T-helper 2 cell treated with Interferon-gamma antibody and Interleukin-4, amounts not matched to agents 5 μg/mL and 100 μg/mL, for 36 hours (primary cell): ENCODE measurements around the gene ACBD6.

Source experiments
- DNase-seq: peaks from one replicate; pipeline ENCODE4 v3.0.0; 2021; ENCODE audit warnings: low spot score
- H3K27ac Mint-ChIP-seq: one replicate; pipeline ENCODE4 v1.8.0; 2021; ENCODE audit warnings: mild to moderate bottlenecking, mixed read lengths
- H3K27me3 Mint-ChIP-seq: one replicate; pipeline ENCODE4 v1.8.0; 2021; ENCODE audit warnings: low read depth, mixed read lengths
- H3K36me3 Mint-ChIP-seq: one replicate; pipeline ENCODE4 v1.8.0; 2021; ENCODE audit warnings: low read depth, mixed read lengths
- H3K4me1 Mint-ChIP-seq: one replicate; pipeline ENCODE4 v1.8.0; 2021; ENCODE audit warnings: low read depth, mixed read lengths
- H3K4me3 Mint-ChIP-seq: one replicate; pipeline ENCODE4 v1.8.0; 2022; ENCODE audit warnings: mild to moderate bottlenecking, moderate library complexity, mixed read lengths
- H3K9me3 Mint-ChIP-seq: one replicate; pipeline ENCODE4 v1.8.0; 2021; ENCODE audit warnings: mixed read lengths

ACBD6 gene

DNA sequence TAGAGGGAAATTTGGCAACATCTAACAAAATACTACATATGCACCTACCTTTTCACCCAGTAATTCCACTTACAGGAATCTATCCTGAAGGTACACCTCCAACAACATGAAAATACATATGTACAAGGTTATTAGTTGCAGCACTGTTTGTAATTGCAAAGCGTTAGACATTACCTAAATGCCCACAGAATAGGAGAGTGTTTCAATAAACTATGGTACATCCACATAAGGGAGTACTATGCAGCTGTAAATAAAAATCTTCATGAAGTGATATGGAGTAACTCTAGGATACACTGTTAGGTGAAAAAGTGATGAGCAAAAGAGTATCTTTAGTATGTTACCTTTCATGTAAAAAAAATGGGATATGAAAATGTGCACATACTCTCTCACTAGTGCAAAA lies 126.1 kb downstream of the ACBD6 start:
- no peaks in the 10 kb centered on the region for H3K27me3 Mint-ChIP-seq
- H3K36me3 Mint-ChIP-seq = peaks cover 27% of the 10 kb centered on the region
- no peak overlapping the region for H3K27ac Mint-ChIP-seq
- no peak for DNase-seq
- peaks cover 2% of the 10 kb centered on the region for H3K4me1 Mint-ChIP-seq
- H3K4me3 Mint-ChIP-seq = no peak overlapping the region
- peaks cover 41% of the 10 kb centered on the region for H3K9me3 Mint-ChIP-seq

DNA sequence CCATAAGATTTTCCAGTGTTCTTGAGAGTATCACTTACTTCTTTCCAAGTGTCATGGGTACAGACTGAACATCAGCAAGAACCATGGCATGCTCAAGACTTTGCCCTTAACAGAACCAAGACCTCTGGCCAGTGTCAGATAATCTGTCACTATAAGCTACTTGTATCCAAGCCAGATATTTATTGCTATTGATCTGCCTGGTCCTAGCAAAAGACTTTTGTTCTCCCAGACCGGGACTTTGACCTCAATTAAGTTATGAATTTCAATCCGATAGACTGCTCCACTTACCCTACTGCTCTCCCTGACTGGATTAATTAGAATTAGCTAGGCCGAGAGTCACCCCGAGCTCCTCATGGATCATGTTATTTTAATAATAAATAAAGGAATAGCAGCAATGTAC lies 129.6 kb downstream of the ACBD6 start:
- peaks cover 2% of the 10 kb centered on the region for H3K4me1 Mint-ChIP-seq
- no peak overlapping the region for H3K27ac Mint-ChIP-seq
- H3K27me3 Mint-ChIP-seq = no peaks in the 10 kb centered on the region
- no peak for DNase-seq
- H3K4me3 Mint-ChIP-seq = no peak overlapping the region
- peaks cover 11% of the 10 kb centered on the region for H3K9me3 Mint-ChIP-seq
- H3K36me3 Mint-ChIP-seq = peaks cover 5% of the 10 kb centered on the region

- DNase-seq = no peak
- Mint-ChIP-seq H3K36me3 (peaks cover 2% of the 10 kb centered on the region), H3K27me3 (no peaks in the 10 kb centered on the region), H3K27ac (no peak overlapping the region), H3K4me1 (peaks cover 2% of the 10 kb centered on the region), H3K9me3 (no peaks in the 10 kb centered on the region), H3K4me3 (no peak overlapping the region)
These were observed 131.8 kb downstream of the ACBD6 start for GRCh38 chr1:180370597-180370996.

DNA sequence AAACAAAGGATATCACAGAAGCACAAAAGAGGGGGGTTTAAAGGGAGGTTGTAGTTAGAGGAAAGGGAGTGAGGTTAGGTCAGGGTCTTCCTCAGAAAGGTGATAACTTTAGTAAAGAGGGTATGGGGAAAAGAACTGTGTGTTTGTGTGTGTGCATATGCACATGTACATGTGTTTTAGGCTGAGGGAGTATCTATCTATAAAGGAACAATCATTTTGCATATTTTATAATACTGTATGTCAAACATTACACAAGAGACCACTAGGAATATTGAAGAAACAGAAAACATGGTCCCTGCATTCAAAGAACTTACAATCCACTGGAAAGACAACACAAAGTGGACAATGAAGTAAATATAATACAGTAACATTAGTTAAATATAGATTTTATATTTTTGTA lies 132.2 kb downstream of the ACBD6 start:
- Mint-ChIP-seq H3K36me3 (peaks cover 2% of the 10 kb centered on the region), H3K27ac (no peak overlapping the region), H3K9me3 (no peaks in the 10 kb centered on the region), H3K4me3 (no peak overlapping the region), H3K27me3 (no peaks in the 10 kb centered on the region), H3K4me1 (peaks cover 2% of the 10 kb centered on the region)
- no peak for DNase-seq

DNA sequence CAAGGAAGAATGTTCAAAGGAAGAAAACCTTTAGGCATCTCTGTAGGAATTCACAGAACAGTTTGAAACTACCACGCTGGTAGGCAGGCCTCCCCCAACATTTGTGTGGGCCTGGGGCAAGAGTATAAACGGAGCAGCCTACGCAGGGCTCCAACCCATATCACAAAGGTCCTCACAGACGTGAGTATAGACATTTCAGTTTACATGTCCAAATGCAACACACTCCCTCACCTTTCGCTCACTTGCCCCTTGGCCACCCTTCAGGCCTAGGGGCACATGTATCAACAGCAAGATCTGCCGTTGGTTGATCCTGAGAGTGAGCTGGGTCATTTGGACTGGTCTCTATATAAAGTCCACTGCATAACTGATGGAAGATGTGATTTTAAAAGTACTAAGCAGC lies 133.3 kb downstream of the ACBD6 start:
- H3K36me3 Mint-ChIP-seq = peaks cover 2% of the 10 kb centered on the region
- DNase-seq = no peak
- H3K9me3 Mint-ChIP-seq = no peaks in the 10 kb centered on the region
- no peak overlapping the region for H3K27ac Mint-ChIP-seq
- H3K4me1 Mint-ChIP-seq = peaks cover 2% of the 10 kb centered on the region
- no peak overlapping the region for H3K4me3 Mint-ChIP-seq
- H3K27me3 Mint-ChIP-seq = no peaks in the 10 kb centered on the region

- H3K9me3 Mint-ChIP-seq = no peaks in the 10 kb centered on the region
- H3K36me3 Mint-ChIP-seq = peaks cover 2% of the 10 kb centered on the region
- DNase-seq = no peak
- H3K4me3 Mint-ChIP-seq = no peak overlapping the region
- H3K27ac Mint-ChIP-seq = no peak overlapping the region
- no peaks in the 10 kb centered on the region for H3K4me1 Mint-ChIP-seq
- H3K27me3 Mint-ChIP-seq = no peaks in the 10 kb centered on the region
These were observed 135.9 kb downstream of the ACBD6 start for GRCh38 chr1:180366371-180367068.

GRCh38 chr1:180365039-180365438 lies 137.3 kb downstream of the ACBD6 start:
- H3K9me3 Mint-ChIP-seq = no peaks in the 10 kb centered on the region
- H3K4me1 Mint-ChIP-seq = no peaks in the 10 kb centered on the region
- no peaks in the 10 kb centered on the region for H3K27me3 Mint-ChIP-seq
- no peak for DNase-seq
- H3K36me3 Mint-ChIP-seq = peaks cover 2% of the 10 kb centered on the region
- H3K4me3 Mint-ChIP-seq = no peak overlapping the region
- no peak overlapping the region for H3K27ac Mint-ChIP-seq

- H3K27ac Mint-ChIP-seq = no peak overlapping the region
- no peaks in the 10 kb centered on the region for H3K27me3 Mint-ChIP-seq
- DNase-seq = no peak
- H3K36me3 Mint-ChIP-seq = peaks cover 2% of the 10 kb centered on the region
- H3K4me3 Mint-ChIP-seq = no peak overlapping the region
- H3K9me3 Mint-ChIP-seq = no peaks in the 10 kb centered on the region
- no peaks in the 10 kb centered on the region for H3K4me1 Mint-ChIP-seq
These were observed 139.0 kb downstream of the ACBD6 start for GRCh38 chr1:180363246-180363995.

- H3K4me3 Mint-ChIP-seq = no peak overlapping the region
- H3K27ac Mint-ChIP-seq = no peak overlapping the region
- no peaks in the 10 kb centered on the region for H3K36me3 Mint-ChIP-seq
- no peaks in the 10 kb centered on the region for H3K27me3 Mint-ChIP-seq
- no peaks in the 10 kb centered on the region for H3K4me1 Mint-ChIP-seq
- DNase-seq = no peak
- no peaks in the 10 kb centered on the region for H3K9me3 Mint-ChIP-seq
These were observed 141.9 kb downstream of the ACBD6 start for GRCh38 chr1:180360333-180361075.

DNA sequence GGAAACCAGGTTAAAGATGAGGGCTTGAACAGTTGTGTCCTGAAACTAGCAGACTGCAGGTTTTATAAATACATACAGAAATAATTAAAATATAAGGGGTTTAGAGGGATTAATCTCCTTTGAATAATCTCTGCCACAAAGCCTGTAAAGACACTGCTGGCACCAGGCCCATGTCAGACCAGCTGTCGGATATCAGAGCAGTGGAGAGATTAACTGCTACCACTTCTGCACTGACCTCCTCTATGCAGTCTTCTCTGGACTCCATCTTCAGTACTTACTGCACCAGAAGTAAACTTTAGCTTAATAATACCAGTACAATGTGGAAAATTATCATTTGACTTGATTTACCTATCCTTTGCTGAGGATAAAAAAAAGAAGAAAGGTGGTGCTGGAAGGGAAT lies 143.7 kb downstream of the ACBD6 start:
- Mint-ChIP-seq H3K27ac (no peak overlapping the region), H3K9me3 (no peaks in the 10 kb centered on the region), H3K36me3 (no peaks in the 10 kb centered on the region), H3K4me3 (no peak overlapping the region), H3K27me3 (no peaks in the 10 kb centered on the region), H3K4me1 (no peaks in the 10 kb centered on the region)
- DNase-seq = no peak

GRCh38 chr1:180353945-180354344 lies 148.4 kb downstream of the ACBD6 start:
- no peak overlapping the region for H3K27ac Mint-ChIP-seq
- H3K27me3 Mint-ChIP-seq = no peaks in the 10 kb centered on the region
- H3K4me1 Mint-ChIP-seq = no peaks in the 10 kb centered on the region
- no peak for DNase-seq
- H3K36me3 Mint-ChIP-seq = no peaks in the 10 kb centered on the region
- H3K9me3 Mint-ChIP-seq = no peaks in the 10 kb centered on the region
- H3K4me3 Mint-ChIP-seq = no peak overlapping the region

GRCh38 chr1:180352588-180352987 lies 149.8 kb downstream of the ACBD6 start:
- Mint-ChIP-seq H3K27me3 (no peaks in the 10 kb centered on the region), H3K9me3 (no peaks in the 10 kb centered on the region), H3K4me1 (no peaks in the 10 kb centered on the region), H3K27ac (no peak overlapping the region), H3K4me3 (no peak overlapping the region), H3K36me3 (no peaks in the 10 kb centered on the region)
- no peak for DNase-seq

GRCh38 chr1:180352021-180352420 lies 150.4 kb downstream of the ACBD6 start:
- Mint-ChIP-seq H3K4me1 (no peaks in the 10 kb centered on the region), H3K9me3 (no peaks in the 10 kb centered on the region), H3K36me3 (no peaks in the 10 kb centered on the region), H3K27me3 (no peaks in the 10 kb centered on the region), H3K4me3 (no peak overlapping the region), H3K27ac (no peak overlapping the region)
- DNase-seq = no peak

DNA sequence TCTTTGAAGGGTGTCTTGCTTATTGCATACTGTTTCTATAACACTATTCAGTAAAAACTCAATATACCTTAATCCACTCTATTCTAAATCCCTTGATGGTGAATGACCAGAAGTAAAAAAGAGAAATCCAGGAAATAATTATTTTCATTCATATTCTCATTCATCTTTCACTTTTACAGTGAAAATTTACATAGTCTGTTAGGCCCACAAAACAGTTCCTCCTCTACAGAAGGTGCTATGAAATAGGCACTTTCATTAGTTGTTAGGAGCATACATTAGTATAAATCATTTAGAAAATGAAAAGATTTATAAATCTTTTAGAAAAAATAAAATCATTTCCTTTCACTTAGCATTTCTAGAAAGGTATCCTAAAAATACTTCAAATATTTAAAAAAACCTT lies 157.2 kb downstream of the ACBD6 start:
- no peaks in the 10 kb centered on the region for H3K27me3 Mint-ChIP-seq
- H3K36me3 Mint-ChIP-seq = peaks cover 3% of the 10 kb centered on the region
- H3K9me3 Mint-ChIP-seq = no peaks in the 10 kb centered on the region
- no peaks in the 10 kb centered on the region for H3K4me1 Mint-ChIP-seq
- no peak overlapping the region for H3K4me3 Mint-ChIP-seq
- no peak for DNase-seq
- H3K27ac Mint-ChIP-seq = no peak overlapping the region
